Stimulated activated CD4-positive, alpha-beta T cell treated with anti-CD3 and anti-CD28 coated beads, Interleukin-2, amount 100 ng/mL, for 24 hours (primary cell): ENCODE results near the gene PKDREJ.
"Not testable (repeated sequence)": the region's sequence is repeated elsewhere in the genome, so short reads cannot be mapped to it uniquely, and the experiment has no call there.

ENCODE experiments used
- DNase-seq, 2 donors: peaks; one replicate each; pipeline ENCODE4 v3.0.0-alpha.2; 2020

The PKDREJ gene

GRCh38 chr22:46267431-46268279 lies 4.5 kb upstream of the PKDREJ start, which contains the start of gene TTC38:
TSS of gene TTC38 (plus strand) at chr22:46268008. CDS start at chr22:46268040, 32 bp downstream.
- peak; percentile 50 to 53 for DNase-seq

- DNase-seq: not testable (repeated sequence)
These were observed 2.5 kb upstream of the PKDREJ start for GRCh38 chr22:46265627-46266026.

- not testable (repeated sequence) for DNase-seq
These were observed 1.4 kb upstream of the PKDREJ start for GRCh38 chr22:46264520-46264919.

- peak in 1 of 2 donors; percentile 58 for DNase-seq
These were observed 511 bp downstream of the PKDREJ start for GRCh38 chr22:46262449-46263215.

- no peak for DNase-seq
These were observed 3.1 kb downstream of the PKDREJ start for GRCh38 chr22:46260038-46260437.

GRCh38 chr22:46259374-46259773 lies 3.8 kb downstream of the PKDREJ start:
- no peak for DNase-seq

GRCh38 chr22:46256358-46256958 lies 6.7 kb downstream of the PKDREJ start:
- DNase-seq: no peak

GRCh38 chr22:46251816-46252380 lies 11.2 kb downstream of the PKDREJ start:
- DNase-seq: no peak

GRCh38 chr22:46251266-46251665 lies 11.9 kb downstream of the PKDREJ start:
- no peak for DNase-seq

GRCh38 chr22:46250783-46251125 lies 12.4 kb downstream of the PKDREJ start:
- DNase-seq: peak in 1 of 2 donors; percentile 32

GRCh38 chr22:46250035-46250782 lies 12.9 kb downstream of the PKDREJ start, which contains the start of gene CDPF1:
TSS of gene CDPF1 (minus strand) at chr22:46250293. CDS start at chr22:46248284, 2,009 bp downstream.
- peak; percentile 92 to 93 for DNase-seq

GRCh38 chr22:46247443-46247975 lies 15.6 kb downstream of the PKDREJ start:
- DNase-seq: no peak

GRCh38 chr22:46246178-46246577 lies 17.0 kb downstream of the PKDREJ start:
- DNase-seq: no peak

- no peak for DNase-seq
These were observed 17.6 kb downstream of the PKDREJ start for GRCh38 chr22:46245511-46245910.

- DNase-seq: no peak
These were observed 18.4 kb downstream of the PKDREJ start for GRCh38 chr22:46244771-46245170.

- no peak for DNase-seq
These were observed 21.1 kb downstream of the PKDREJ start for GRCh38 chr22:46242076-46242475.

GRCh38 chr22:46241396-46242007 lies 21.6 kb downstream of the PKDREJ start:
- no peak for DNase-seq

GRCh38 chr22:46240907-46241306 lies 22.2 kb downstream of the PKDREJ start:
- no peak for DNase-seq

- DNase-seq: no peak
These were observed 22.6 kb downstream of the PKDREJ start for GRCh38 chr22:46240506-46240905.

- DNase-seq: no peak
These were observed 23.1 kb downstream of the PKDREJ start for GRCh38 chr22:46240073-46240472.

GRCh38 chr22:46239261-46240048 lies 23.7 kb downstream of the PKDREJ start:
- DNase-seq: no peak
